Heart left ventricle (tissue), 16 donors: ENCODE results near the gene ZYG11B. TPM values are rescaled to one million over a fixed set of nuclear protein-coding genes. Genes with fewer than 3 reads are reported as not detected.
"Not testable (repeated sequence)": the region's sequence is repeated elsewhere in the genome, so short reads cannot be mapped to it uniquely, and the experiment has no call there.

Source experiments
- ATAC-seq, 4 donors: fragments of 200-7000 bp; cut with Tn5 transposase; one replicate each; pipeline ENCODE4 v1.9.1; 2020 to 2022; ENCODE audit warnings: moderate library complexity in 4 of 4, mild to moderate bottlenecking in 3 of 4, moderate number of reproducible peaks in 1 of 4
- DNase-seq, 5 donors: peaks; one replicate each; pipeline ENCODE4 v3.0.0-alpha.2; 2020
- H3K27ac ChIP-seq, 12 donors: fragments of 200-600 bp; sonication (generic) in 4 of 12; one replicate each; pipeline versions ENCODE4 v1.5.0 to v1.8.0; 2016 to 2022; ENCODE audit warnings: mild to moderate bottlenecking in 2 of 12
- H3K27me3 ChIP-seq, 9 donors: fragments of 200-600 bp; sonication (generic) in 2 of 9; one replicate each; pipeline versions ENCODE4 v1.5.1 to v1.8.0; 2016 to 2022; ENCODE audit warnings: mild to moderate bottlenecking in 3 of 9
- H3K36me3 ChIP-seq, 9 donors: fragments of 200-600 bp; sonication (generic) in 2 of 9; one replicate each; pipeline versions ENCODE4 v1.5.0 to v1.8.0; 2018 to 2022; ENCODE audit warnings: mild to moderate bottlenecking in 2 of 9
- H3K4me1 ChIP-seq, 12 donors: fragments of 200-600 bp; sonication (generic) in 4 of 12; one replicate each; pipeline versions ENCODE4 v1.5.0 to v1.8.0; 2016 to 2022; ENCODE audit warnings: mild to moderate bottlenecking in 3 of 12
- H3K4me3 ChIP-seq, 12 donors: fragments of 200-600 bp; sonication (generic) in 4 of 12; one replicate each; pipeline versions ENCODE4 v1.5.0 to v1.8.0; 2017 to 2022; ENCODE audit warnings: mild to moderate bottlenecking in 9 of 12, moderate library complexity in 4 of 12
- H3K9me3 ChIP-seq, 12 donors: fragments of 200-600 bp; sonication (generic) in 4 of 12; one replicate each; pipeline versions ENCODE4 v1.5.0 to v1.8.0; 2016 to 2022; ENCODE audit warnings: mild to moderate bottlenecking in 1 of 12
- POLR2A ChIP-seq, 2 donors: fragments of 450-650 bp; IDR thresholded peaks; one replicate each; pipeline ENCODE4 v1.6.1; 2017; ENCODE audit warnings: antibody characterized with exemption in 2 of 2, mild to moderate bottlenecking in 2 of 2, moderate library complexity in 2 of 2
- WGBS, 4 donors: extraction: QIAGEN DNeasy Blood & Tissue Kit in 2 of 4; methylation state at CpG; one replicate each; pipeline versions ENCODE4 v1.1.5 to v1.1.7; 2013 to 2018; 5-methylcytosine and 5-hydroxymethylcytosine counted together
- intact Hi-C, 10 donors: fragments of 100-400 bp; cut with DNase I; formaldehyde crosslinking; loops; one replicate each; pipeline versions ENCODE4 v1.11.1 to v1.14.2; 2022
- polyA plus RNA-seq, 2 donors: library from polyadenylated mRNA; stranded (reverse); fragments of 200-250 nt; gene quantifications; one replicate each; pipeline ENCODE4 v1.2.3, GENCODE V29; 2013
- total RNA-seq, 9 donors: library from RNA; depleted of rRNA in 2 of 9; stranded (reverse); fragments of >200 nt in 2 of 9; fragmentation: NEBNext Ultra II Directional in 3 of 9; extraction: Animal tissue kit (Norgen Biotek cat#: 25700) in 3 of 9; gene quantifications; one replicate each; pipeline versions ENCODE4 v1.1.0 to v1.2.4, GENCODE V29; 2016 to 2023
- TF ChIP-seq, protein P1 (sequence below), 12 donors: fragments of 200-600 bp; sonication (generic) in 4 of 12; IDR thresholded peaks; one replicate each; pipeline versions ENCODE4 v1.5.0 to v1.8.0; 2018 to 2022; ENCODE audit warnings: antibody characterized with exemption in 12 of 12, mild to moderate bottlenecking in 5 of 12
- donor health status: ischemic (EF 13 %, LVEDD 7.1; RV severe dilation, severe dysfunction).
- donor health status: healthy with polysubstance abuse.
- donor health status: DM: no; HTN: yes; CAD: no.
- donor health status: DM: no; HTN: no; CAD: no.
- donor health status: ischemic (EF 25% LVEDD 6.9; RV normal size, moderate dysfunction).
- donor health status: ischemic (EF 25% LVEDD 5.7; RV mildly dilated, moderate dysfunction).
- donor health status: healthy.
- donor health status: DM: yes; HTN: yes; CAD: no.
- donor health status: ischemic (EF 35%, LVEDD 5.7; RV mildly dilated, moderate dysfunction).
- donor health status: nonischemic (EF 11% LVEDD 7.7; RV severe dilation, severe dysfunction).
- donor health status: DM: yes; HTN: yes; CAD: no.
- donor health status: PGD.
- donor health status: ischemic (EF 29% LVEDD 5.4; RV normal size, mild dysfunction).
- donor health status: nonischemic (EF 23%, LVEDD 6.1; RV moderate dilation, normal function).

The ZYG11B gene
- total and polyA plus RNA-seq, 11 donors: 16.6 to 85.4 (median 62.6) TPM

- peak overlapping the region in 2 of 12 donors; percentile 88 to 93 for H3K27ac ChIP-seq
Measured at GRCh38 chr1:52727956-52728656, 1.9 kb downstream of the ZYG11B start.

GRCh38 chr1:52733368-52733767, 7.1 kb downstream of the ZYG11B start:
- H3K27ac ChIP-seq: no peak overlapping the region
- intact Hi-C loops: no loop called here
- H3K4me1 ChIP-seq: peaks cover 0 to 32% (median 15%) of the 10 kb centered on the region in 12 donors
- peaks cover 0 to 9% (median 0%) of the 10 kb centered on the region in 9 donors for H3K36me3 ChIP-seq
- TF ChIP-seq POLR2A (IDR thresholded peaks at IDR 0.05): no peak
- TF ChIP-seq, protein P1, sequence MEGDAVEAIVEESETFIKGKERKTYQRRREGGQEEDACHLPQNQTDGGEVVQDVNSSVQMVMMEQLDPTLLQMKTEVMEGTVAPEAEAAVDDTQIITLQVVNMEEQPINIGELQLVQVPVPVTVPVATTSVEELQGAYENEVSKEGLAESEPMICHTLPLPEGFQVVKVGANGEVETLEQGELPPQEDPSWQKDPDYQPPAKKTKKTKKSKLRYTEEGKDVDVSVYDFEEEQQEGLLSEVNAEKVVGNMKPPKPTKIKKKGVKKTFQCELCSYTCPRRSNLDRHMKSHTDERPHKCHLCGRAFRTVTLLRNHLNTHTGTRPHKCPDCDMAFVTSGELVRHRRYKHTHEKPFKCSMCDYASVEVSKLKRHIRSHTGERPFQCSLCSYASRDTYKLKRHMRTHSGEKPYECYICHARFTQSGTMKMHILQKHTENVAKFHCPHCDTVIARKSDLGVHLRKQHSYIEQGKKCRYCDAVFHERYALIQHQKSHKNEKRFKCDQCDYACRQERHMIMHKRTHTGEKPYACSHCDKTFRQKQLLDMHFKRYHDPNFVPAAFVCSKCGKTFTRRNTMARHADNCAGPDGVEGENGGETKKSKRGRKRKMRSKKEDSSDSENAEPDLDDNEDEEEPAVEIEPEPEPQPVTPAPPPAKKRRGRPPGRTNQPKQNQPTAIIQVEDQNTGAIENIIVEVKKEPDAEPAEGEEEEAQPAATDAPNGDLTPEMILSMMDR (IDR thresholded peaks at IDR 0.05): no peak
- H3K4me3 ChIP-seq: no peak overlapping the region
- no peak for ATAC-seq
- no peaks in the 10 kb centered on the region for H3K27me3 ChIP-seq
- WGBS, 4 donors: 93 to 98% (median 96%) methylated on average over 3 of the region's 3 CpGs
- DNase-seq: no peak
- no peaks in the 10 kb centered on the region for H3K9me3 ChIP-seq

More at GRCh38 chr1:52727956-52728656, 1.9 kb downstream of the ZYG11B start:
- peaks cover 0 to 9% (median 0%) of the 10 kb centered on the region in 9 donors for H3K36me3 ChIP-seq
- TF ChIP-seq POLR2A (IDR thresholded peaks at IDR 0.05): no peak
- TF ChIP-seq, protein P1 (IDR thresholded peaks at IDR 0.05): no peak
- H3K27me3 ChIP-seq: no peaks in the 10 kb centered on the region
- no peak for DNase-seq
- ATAC-seq: no peak
- peak overlapping the region in 9 of 12 donors; percentile 82 to 99 (median 93) for H3K4me3 ChIP-seq
- peaks cover 5 to 33% (median 23%) of the 10 kb centered on the region in 12 donors for H3K4me1 ChIP-seq
- intact Hi-C loops: loop anchor here in 3 of 10 donors (2.0 kb wide), 1 partner anchor 25 kb away; no protein-coding TSS in a partner anchor
- no peaks in the 10 kb centered on the region for H3K9me3 ChIP-seq
- 76 to 80% (median 77%) methylated on average over 6 of the region's 6 CpGs for WGBS, 4 donors

DNA sequence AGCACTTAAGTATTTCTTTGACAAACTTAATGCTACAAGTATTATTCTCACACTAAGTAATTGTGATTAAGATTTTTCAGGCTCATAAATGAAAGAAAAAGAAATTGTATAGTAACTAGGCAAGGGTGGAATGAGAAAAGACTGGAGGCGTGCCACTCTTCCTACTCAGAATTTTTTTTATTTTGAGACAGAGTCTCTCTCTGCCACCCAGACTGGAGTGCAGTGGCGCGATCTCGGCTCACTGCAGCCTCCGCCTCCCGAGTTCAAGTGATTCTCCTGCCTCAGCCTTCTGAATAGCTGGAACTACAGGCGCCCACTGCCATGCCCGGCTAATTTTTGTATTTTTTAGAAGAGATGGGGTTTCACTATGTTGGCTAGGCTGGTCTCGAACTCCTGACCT, 9.1 kb downstream of the ZYG11B start:
- ATAC-seq, H3K36me3 ChIP-seq, H3K27me3 ChIP-seq, intact Hi-C loops, H3K9me3 ChIP-seq, DNase-seq, H3K4me3 ChIP-seq, H3K27ac ChIP-seq: not testable (repeated sequence)
- WGBS, 4 donors: 91 to 97% (median 94%) methylated on average over 9 of the region's 9 CpGs
- H3K4me1 ChIP-seq: peaks cover 0 to 45% (median 21%) of the 10 kb centered on the region in 12 donors

DNA sequence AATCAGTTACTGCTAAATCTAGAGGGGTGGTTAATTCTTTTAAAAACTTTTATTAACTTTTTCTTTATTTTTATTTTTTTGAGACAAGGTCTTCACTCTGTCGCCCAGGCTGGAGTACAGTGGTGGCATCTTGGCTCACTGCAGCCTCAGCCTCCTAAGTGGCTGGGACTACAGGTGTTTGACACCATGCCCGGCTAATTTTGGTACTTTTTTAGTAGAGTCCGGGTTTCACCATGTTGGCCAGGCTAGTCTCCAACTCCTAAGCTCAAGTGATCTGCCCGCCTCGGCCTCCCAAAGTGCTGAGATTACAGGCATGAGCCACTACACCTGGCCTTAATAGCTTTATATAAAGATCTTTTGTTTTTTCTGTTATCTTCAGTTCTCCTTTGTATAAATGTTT, 11.9 kb downstream of the ZYG11B start:
- 51 to 63% (median 54%) methylated on average over 5 of the region's 5 CpGs for WGBS, 4 donors
- no peaks in the 10 kb centered on the region for H3K27me3 ChIP-seq
- no peak for TF ChIP-seq POLR2A (IDR thresholded peaks at IDR 0.05)
- TF ChIP-seq, protein P1 (IDR thresholded peaks at IDR 0.05): no peak
- H3K4me1 ChIP-seq: peaks cover 0 to 53% (median 23%) of the 10 kb centered on the region in 12 donors
- DNase-seq (no peak), ATAC-seq (peak in 2 of 4 donors; percentile 36 to 45)
- no peaks in the 10 kb centered on the region for H3K36me3 ChIP-seq
- no peaks in the 10 kb centered on the region for H3K9me3 ChIP-seq
- H3K27ac ChIP-seq: peak overlapping the region in 8 of 12 donors; percentile 22 to 73 (median 51)
- no peak overlapping the region for H3K4me3 ChIP-seq
- intact Hi-C loops: no loop called here
